ENCODE measurements around the gene SORCS1.

SORCS1 gene

GRCh38 chr10:106931853-106932249 lies 232.7 kb downstream of the SORCS1 start:
- Histone ChIP-seq H3K9me2 (replicated peaks; ENCODE audit: insufficient read depth, low read length) (no peaks in the 10 kb centered on the region), H3K4me3 (ENCODE audit: low read length) (no peak overlapping the region), H3K27ac (ENCODE audit: low read length) (peak overlapping the region; percentile 39; the same call in 1 of the 2 replicates), H3K4me2 (ENCODE audit: low read depth, low read length) (peak overlapping the region; percentile 3; the same call in 1 of the 2 replicates), H3K36me3 (replicated peaks; ENCODE audit: insufficient read depth, low read length) (no peaks in the 10 kb centered on the region), H3K4me1 (ENCODE audit: low read length) (peaks cover 28% of the 10 kb centered on the region), H3K9me3 (replicated peaks; ENCODE audit: insufficient read depth, low read length) (no peaks in the 10 kb centered on the region), H3K79me2 (ENCODE audit: low read length) (no peaks in the 10 kb centered on the region), H4K20me1 (ENCODE audit: insufficient read depth, low read length) (no peaks in the 10 kb centered on the region), H3F3A (ENCODE audit: insufficient read depth, low read length) (peaks cover 8% of the 10 kb centered on the region), H3K27me3 (replicated peaks; ENCODE audit: insufficient read depth, low read length) (no peaks in the 10 kb centered on the region), H3K9ac (ENCODE audit: low read length) (no peak overlapping the region), H2AFZ (ENCODE audit: low read length) (no peak overlapping the region)
- TF ChIP-seq EZH2phosphoT487 (IDR thresholded peaks at IDR 0.05; ENCODE audit: low read length) (no peak), CTCF (IDR thresholded peaks at IDR 0.05; ENCODE audit: low read length) (no peak), EZH2 (optimal IDR thresholded peaks at IDR 0.05; ENCODE audit: low read depth, low read length) (no peak)
- no peak for DNase-seq

GRCh38 chr10:106931159-106931852 lies 233.2 kb downstream of the SORCS1 start:
- H3K36me3 ChIP-seq (replicated peaks; ENCODE audit: insufficient read depth, low read length), result no peaks in the 10 kb centered on the region
- no peaks in the 10 kb centered on the region for H3K9me2 ChIP-seq (replicated peaks; ENCODE audit: insufficient read depth, low read length)
- 0 out of 2 replicates have a peak overlapping the region, but pooled peaks have one; percentile 21 for H2AFZ ChIP-seq (ENCODE audit: low read length)
- no peaks in the 10 kb centered on the region for H3K9me3 ChIP-seq (replicated peaks; ENCODE audit: insufficient read depth, low read length)
- H3K4me3 ChIP-seq (ENCODE audit: low read length), result no peak overlapping the region
- no peaks in the 10 kb centered on the region for H3K27me3 ChIP-seq (replicated peaks; ENCODE audit: insufficient read depth, low read length)
- peaks cover 22% of the 10 kb centered on the region for H3K4me1 ChIP-seq (ENCODE audit: low read length)
- no peaks in the 10 kb centered on the region for H3K79me2 ChIP-seq (ENCODE audit: low read length)
- peak; percentile 25 for DNase-seq
- TF ChIP-seq CTCF (IDR thresholded peaks at IDR 0.05; ENCODE audit: low read length) (no peak), EZH2phosphoT487 (IDR thresholded peaks at IDR 0.05; ENCODE audit: low read length) (no peak), EZH2 (optimal IDR thresholded peaks at IDR 0.05; ENCODE audit: low read depth, low read length) (no peak)
- H3F3A ChIP-seq (ENCODE audit: insufficient read depth, low read length), result peaks cover 8% of the 10 kb centered on the region
- no peak overlapping the region for H3K9ac ChIP-seq (ENCODE audit: low read length)
- H3K4me2 ChIP-seq (ENCODE audit: low read depth, low read length), result peak overlapping the region; percentile 3; the same call in 1 of the 2 replicates
- H4K20me1 ChIP-seq (ENCODE audit: insufficient read depth, low read length), result no peaks in the 10 kb centered on the region
- peak overlapping the region; percentile 39; the same call in 1 of the 2 replicates for H3K27ac ChIP-seq (ENCODE audit: low read length)

DNA sequence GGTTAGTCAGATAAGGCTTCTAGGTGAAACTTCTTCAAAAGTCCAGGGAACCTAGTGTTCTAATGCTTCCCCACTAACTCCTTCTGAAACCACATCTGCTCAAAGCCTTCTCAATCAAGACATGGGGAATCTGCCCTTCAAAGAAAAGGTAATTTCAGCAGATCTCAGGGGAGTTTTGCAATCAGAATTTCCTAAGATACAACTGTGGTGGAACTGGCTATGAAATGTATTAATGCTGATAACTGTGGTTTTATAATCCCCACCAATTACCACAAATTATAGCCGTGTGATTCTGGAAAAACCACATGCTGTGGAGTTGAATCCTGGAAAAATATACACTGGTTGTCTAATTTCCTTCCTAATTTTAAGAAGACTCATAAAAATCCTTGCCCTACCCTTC lies 233.8 kb downstream of the SORCS1 start:
- peaks cover 6% of the 10 kb centered on the region for H3F3A ChIP-seq (ENCODE audit: insufficient read depth, low read length)
- no peaks in the 10 kb centered on the region for H3K36me3 ChIP-seq (replicated peaks; ENCODE audit: insufficient read depth, low read length)
- H3K79me2 ChIP-seq (ENCODE audit: low read length), result no peaks in the 10 kb centered on the region
- no peak overlapping the region for H3K4me3 ChIP-seq (ENCODE audit: low read length)
- no peak overlapping the region; the same call in 1 of the 2 replicates for H3K4me2 ChIP-seq (ENCODE audit: low read depth, low read length)
- no peak overlapping the region for H3K9ac ChIP-seq (ENCODE audit: low read length)
- no peaks in the 10 kb centered on the region for H4K20me1 ChIP-seq (ENCODE audit: insufficient read depth, low read length)
- H3K9me2 ChIP-seq (replicated peaks; ENCODE audit: insufficient read depth, low read length), result no peaks in the 10 kb centered on the region
- no peak for DNase-seq
- H3K4me1 ChIP-seq (ENCODE audit: low read length), result peaks cover 20% of the 10 kb centered on the region
- H3K9me3 ChIP-seq (replicated peaks; ENCODE audit: insufficient read depth, low read length), result no peaks in the 10 kb centered on the region
- H3K27ac ChIP-seq (ENCODE audit: low read length), result peak overlapping the region; percentile 39; the same call in 1 of the 2 replicates
- TF ChIP-seq CTCF (IDR thresholded peaks at IDR 0.05; ENCODE audit: low read length) (no peak), EZH2phosphoT487 (IDR thresholded peaks at IDR 0.05; ENCODE audit: low read length) (no peak), EZH2 (optimal IDR thresholded peaks at IDR 0.05; ENCODE audit: low read depth, low read length) (no peak)
- H2AFZ ChIP-seq (ENCODE audit: low read length), result no peak overlapping the region
- H3K27me3 ChIP-seq (replicated peaks; ENCODE audit: insufficient read depth, low read length), result no peaks in the 10 kb centered on the region
